Endodermal cell (in vitro differentiated cells): ENCODE data around the gene C4orf50. TPM values are rescaled to one million over a fixed set of nuclear protein-coding genes. Genes with fewer than 3 reads are reported as not detected.

Experiments
- DNase-seq: peaks from one replicate; pipeline ENCODE4 v3.0.0-alpha.2; 2017
- H3K27ac ChIP-seq: 2 replicates; pipeline ENCODE4 v1.5.1; 2013; ENCODE audit warnings: mild to moderate bottlenecking, low read depth, low read length, moderate library complexity
- H3K27me3 ChIP-seq: 2 replicates; pipeline ENCODE4 v1.6.1; 2013; ENCODE audit warnings: mild to moderate bottlenecking, low read length, moderate library complexity; ENCODE audit not compliant: insufficient read depth, control insufficient read depth, poor library complexity, severe bottlenecking
- H3K36me3 ChIP-seq: 2 replicates; pipeline ENCODE4 v1.7.0; 2013; ENCODE audit warnings: mild to moderate bottlenecking, low read length, moderate library complexity; ENCODE audit not compliant: control insufficient read depth, insufficient read depth
- H3K4me1 ChIP-seq: one replicate; pipeline ENCODE4 v1.7.0; 2013; ENCODE audit warnings: low read length; ENCODE audit not compliant: control insufficient read depth, insufficient read depth
- H3K4me3 ChIP-seq: 2 replicates; pipeline ENCODE4 v1.5.1; 2013; ENCODE audit warnings: mild to moderate bottlenecking, low read length, moderate library complexity
- H3K9ac ChIP-seq: 2 replicates; pipeline ENCODE4 v1.6.1; 2013; ENCODE audit warnings: mild to moderate bottlenecking, low read length, moderate library complexity; ENCODE audit not compliant: poor library complexity, severe bottlenecking; ENCODE audit errors: extremely low read depth
- H3K9me3 ChIP-seq: 2 replicates; pipeline ENCODE4 v1.6.1; 2013; ENCODE audit warnings: mild to moderate bottlenecking, low read length, moderate library complexity; ENCODE audit not compliant: control insufficient read depth
- H3K27ac Mint-ChIP-seq: 2 replicates; pipeline ENCODE4 v1.8.0; 2020; ENCODE audit warnings: mixed read lengths
- H3K27me3 Mint-ChIP-seq: 2 replicates; pipeline ENCODE4 v1.8.0; 2021; ENCODE audit warnings: mild to moderate bottlenecking, mixed read lengths; ENCODE audit not compliant: insufficient read depth
- H3K36me3 Mint-ChIP-seq: 2 replicates; pipeline ENCODE4 v1.8.0; 2020; ENCODE audit warnings: low read depth, mixed read lengths
- H3K4me1 Mint-ChIP-seq: 2 replicates; pipeline ENCODE4 v1.8.0; 2020; ENCODE audit warnings: mixed read lengths
- H3K4me3 Mint-ChIP-seq: 2 replicates; pipeline ENCODE4 v1.8.0; 2020; ENCODE audit warnings: mild to moderate bottlenecking, moderate library complexity, mixed read lengths
- H3K9me3 Mint-ChIP-seq: 2 replicates; pipeline ENCODE4 v1.8.0; 2020; ENCODE audit warnings: mild to moderate bottlenecking, mixed read lengths
- WGBS, 2 experiments: methylation state at CpG; one replicate each; pipeline versions ENCODE4 v1.1.5 to v1.1.7; 2013; ENCODE audit warnings: missing lambda C conversion rate in 2 of 2, mixed read lengths in 1 of 2; ENCODE audit not compliant: insufficient coverage in 1 of 2, insufficient read length in 1 of 2; 5-methylcytosine and 5-hydroxymethylcytosine counted together
- total RNA-seq, 2 donors: library from RNA; stranded (reverse); fragmentation: NEBNext Ultra II Directional in 1 of 2; extraction: Animal tissue kit (Norgen Biotek cat#: 25700) in 1 of 2; gene quantifications; 2 replicates in 1 of 2; 3 replicates in 1 of 2; pipeline ENCODE4 v1.2.1, GENCODE V29; 2021
- TF ChIP-seq, protein P1 (sequence below): fragments of 200-600 bp; sonication (generic); conservative IDR thresholded peaks from 2 replicates; pipeline ENCODE4 v1.5.0; 2021; ENCODE audit warnings: antibody characterized with exemption, mild to moderate bottlenecking

Gene C4orf50
- total RNA-seq, 2 donors from 2014 or later, result 0.84 to 1.6 TPM

- peaks cover 4% of the 10 kb centered on the region for H3K27me3 Mint-ChIP-seq
- 0 to 63% methylated on average over 1 to 2 of the region's 2 CpGs for WGBS, 2 experiments
- TF ChIP-seq, protein P1, sequence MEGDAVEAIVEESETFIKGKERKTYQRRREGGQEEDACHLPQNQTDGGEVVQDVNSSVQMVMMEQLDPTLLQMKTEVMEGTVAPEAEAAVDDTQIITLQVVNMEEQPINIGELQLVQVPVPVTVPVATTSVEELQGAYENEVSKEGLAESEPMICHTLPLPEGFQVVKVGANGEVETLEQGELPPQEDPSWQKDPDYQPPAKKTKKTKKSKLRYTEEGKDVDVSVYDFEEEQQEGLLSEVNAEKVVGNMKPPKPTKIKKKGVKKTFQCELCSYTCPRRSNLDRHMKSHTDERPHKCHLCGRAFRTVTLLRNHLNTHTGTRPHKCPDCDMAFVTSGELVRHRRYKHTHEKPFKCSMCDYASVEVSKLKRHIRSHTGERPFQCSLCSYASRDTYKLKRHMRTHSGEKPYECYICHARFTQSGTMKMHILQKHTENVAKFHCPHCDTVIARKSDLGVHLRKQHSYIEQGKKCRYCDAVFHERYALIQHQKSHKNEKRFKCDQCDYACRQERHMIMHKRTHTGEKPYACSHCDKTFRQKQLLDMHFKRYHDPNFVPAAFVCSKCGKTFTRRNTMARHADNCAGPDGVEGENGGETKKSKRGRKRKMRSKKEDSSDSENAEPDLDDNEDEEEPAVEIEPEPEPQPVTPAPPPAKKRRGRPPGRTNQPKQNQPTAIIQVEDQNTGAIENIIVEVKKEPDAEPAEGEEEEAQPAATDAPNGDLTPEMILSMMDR, result peak; percentile 50
These were observed 54.6 kb downstream of the C4orf50 start for GRCh38 chr4:5963611-5964010.

GRCh38 chr4:5962416-5962815 is 55.8 kb downstream of the C4orf50 start:
- no peak overlapping the region for H3K27ac Mint-ChIP-seq
- Histone ChIP-seq H3K4me3 (no peak overlapping the region), H3K9me3 (no peaks in the 10 kb centered on the region), H3K4me1 (no peaks in the 10 kb centered on the region), H3K27ac (no peak overlapping the region), H3K36me3 (no peaks in the 10 kb centered on the region), H3K27me3 (no peaks in the 10 kb centered on the region), H3K9ac (no peak overlapping the region)
- H3K36me3 Mint-ChIP-seq, result no peaks in the 10 kb centered on the region
- H3K9me3 Mint-ChIP-seq, result no peaks in the 10 kb centered on the region
- peaks cover 4% of the 10 kb centered on the region for H3K27me3 Mint-ChIP-seq
- peak; percentile 42 for DNase-seq
- H3K4me1 Mint-ChIP-seq, result no peaks in the 10 kb centered on the region
- 75 to 91% methylated on average over 2 to 6 of the region's 6 CpGs for WGBS, 2 experiments
- TF ChIP-seq, protein P1, result no peak
- no peak overlapping the region for H3K4me3 Mint-ChIP-seq

More at GRCh38 chr4:5963611-5964010, 54.6 kb downstream of the C4orf50 start:
- Histone ChIP-seq H3K27ac (no peak overlapping the region), H3K36me3 (no peaks in the 10 kb centered on the region), H3K4me1 (no peaks in the 10 kb centered on the region), H3K4me3 (no peak overlapping the region), H3K9ac (no peak overlapping the region), H3K9me3 (no peaks in the 10 kb centered on the region), H3K27me3 (no peaks in the 10 kb centered on the region)
- Mint-ChIP-seq H3K4me3 (no peak overlapping the region), H3K9me3 (no peaks in the 10 kb centered on the region), H3K27ac (no peak overlapping the region), H3K4me1 (no peaks in the 10 kb centered on the region), H3K36me3 (no peaks in the 10 kb centered on the region)
- DNase-seq, result peak; percentile 82

- Histone ChIP-seq H3K4me1 (no peaks in the 10 kb centered on the region), H3K9me3 (no peaks in the 10 kb centered on the region), H3K36me3 (no peaks in the 10 kb centered on the region), H3K9ac (no peak overlapping the region), H3K4me3 (no peak overlapping the region), H3K27ac (no peak overlapping the region), H3K27me3 (no peaks in the 10 kb centered on the region)
- Mint-ChIP-seq H3K4me3 (no peak overlapping the region), H3K4me1 (no peaks in the 10 kb centered on the region), H3K9me3 (no peaks in the 10 kb centered on the region), H3K36me3 (no peaks in the 10 kb centered on the region), H3K27me3 (peaks cover 4% of the 10 kb centered on the region), H3K27ac (no peak overlapping the region)
- 90 to 97% methylated on average over 10 to 13 of the region's 13 CpGs for WGBS, 2 experiments
- TF ChIP-seq, protein P1, result no peak
- peak; percentile 37 for DNase-seq
These were observed 57.9 kb downstream of the C4orf50 start for GRCh38 chr4:5960252-5960880.
